22Rv1 (cell line): Measurements from ENCODE around the gene SHROOM4.

ENCODE experiments used
- CTCF ChIP-seq: fragments of 450-650 bp; IDR thresholded peaks from 2 replicates; pipeline ENCODE4 v1.5.1; 2017; ENCODE audit warnings: mild to moderate bottlenecking
- ZFX ChIP-seq: fragments of 450-650 bp; IDR thresholded peaks from 2 replicates; pipeline ENCODE4 v1.6.1; 2017; ENCODE audit warnings: antibody characterized with exemption, borderline replicate concordance

GRCh38 chrX:50586407-50586806 lies 227.6 kb downstream of the SHROOM4 start:
- TF ChIP-seq CTCF: no peak
- no peak for TF ChIP-seq ZFX
